BE2C (cell line): Measurements from ENCODE around the gene CEMP1.

Experiments
- DNase-seq: peaks from one replicate; pipeline ENCODE4 v3.0.0-alpha.2; 2020
- H3K27me3 ChIP-seq: fragments of 250-450 bp; sonication (Bioruptor Pico); 2 replicates; pipeline ENCODE4 v1.5.1; 2020; ENCODE audit warnings: mild to moderate bottlenecking
- H3K36me3 ChIP-seq: fragments of 250-450 bp; sonication (Bioruptor Pico); 2 replicates; pipeline ENCODE4 v1.5.1; 2020; ENCODE audit warnings: mild to moderate bottlenecking
- H3K4me1 ChIP-seq: fragments of 250-450 bp; sonication (Bioruptor Pico); 2 replicates; pipeline ENCODE4 v1.5.1; 2020
- H3K4me3 ChIP-seq: 2 replicates; pipeline ENCODE4 v1.5.1; 2011; ENCODE audit warnings: low read depth, low read length
- H3K9me3 ChIP-seq: fragments of 250-450 bp; sonication (Bioruptor Pico); 2 replicates; pipeline ENCODE4 v1.5.1; 2020
- CTCF ChIP-seq: IDR thresholded peaks from 2 replicates; pipeline ENCODE4 v1.5.1; 2012; ENCODE audit warnings: mild to moderate bottlenecking, low read depth, low read length

The CEMP1 gene

GRCh38 chr16:2529061-2529931, 1.9 kb downstream of the CEMP1 start:
- Histone ChIP-seq H3K4me3 (no peak overlapping the region), H3K9me3 (no peaks in the 10 kb centered on the region), H3K36me3 (peaks cover 26% of the 10 kb centered on the region), H3K4me1 (no peaks in the 10 kb centered on the region), H3K27me3 (no peaks in the 10 kb centered on the region)
- TF ChIP-seq CTCF, result 0 out of 2 replicates have a peak, but pooled peaks have one; percentile 14
- DNase-seq, result peak; percentile 60

DNA sequence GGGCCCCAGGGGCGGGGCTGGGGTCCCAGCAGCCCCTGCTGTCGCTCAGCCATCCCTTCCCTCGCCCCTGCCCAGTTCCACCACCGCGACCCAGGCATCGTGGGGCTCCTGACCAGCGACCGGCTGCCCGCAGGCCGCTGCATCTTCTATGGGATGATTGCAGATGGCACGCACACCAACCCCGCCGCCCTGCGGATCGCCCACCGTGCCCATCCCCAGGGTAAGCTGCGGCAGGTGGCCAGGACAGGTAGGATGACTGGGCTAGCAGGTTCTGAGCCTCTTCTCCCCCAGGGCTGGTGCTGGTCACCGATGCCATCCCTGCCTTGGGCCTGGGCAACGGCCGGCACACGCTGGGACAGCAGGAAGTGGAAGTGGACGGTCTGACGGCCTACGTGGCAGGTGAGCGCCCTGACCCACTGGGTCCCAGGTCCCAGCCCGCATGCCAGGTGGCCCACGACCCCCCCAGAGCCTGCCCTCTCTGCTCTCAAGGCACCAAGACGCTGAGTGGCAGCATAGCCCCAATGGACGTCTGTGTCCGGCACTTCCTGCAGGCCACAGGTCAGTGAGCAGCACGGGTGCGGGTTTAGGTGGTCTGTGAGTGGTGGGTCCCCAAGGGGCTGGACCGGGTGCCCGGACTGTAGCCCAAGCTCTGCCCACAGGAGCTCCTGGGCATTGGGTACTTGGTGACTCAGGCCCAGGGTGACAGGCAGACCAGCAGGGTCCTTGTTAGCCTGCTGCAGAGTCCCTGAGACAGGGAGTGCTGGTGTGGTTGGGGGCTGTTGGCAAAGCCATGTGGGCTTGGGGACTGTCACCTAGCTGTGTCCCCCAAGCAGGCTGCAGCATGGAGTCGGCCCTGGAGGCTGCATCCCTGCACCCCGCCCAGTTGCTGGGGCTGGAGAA, 2.8 kb downstream of the CEMP1 start:
- peaks cover 34% of the 10 kb centered on the region for H3K36me3 ChIP-seq
- H3K9me3 ChIP-seq, result no peaks in the 10 kb centered on the region
- H3K27me3 ChIP-seq, result no peaks in the 10 kb centered on the region
- TF ChIP-seq CTCF, result no peak
- H3K4me1 ChIP-seq, result no peaks in the 10 kb centered on the region
- H3K4me3 ChIP-seq, result no peak overlapping the region
- DNase-seq, result no peak

GRCh38 chr16:2527784-2528100, 3.5 kb downstream of the CEMP1 start:
- Histone ChIP-seq H3K4me3 (no peak overlapping the region), H3K9me3 (no peaks in the 10 kb centered on the region), H3K27me3 (no peaks in the 10 kb centered on the region), H3K4me1 (no peaks in the 10 kb centered on the region), H3K36me3 (peaks cover 39% of the 10 kb centered on the region)
- no peak for DNase-seq
- no peak for TF ChIP-seq CTCF

- H3K4me3 ChIP-seq, result no peak overlapping the region
- H3K27me3 ChIP-seq, result no peaks in the 10 kb centered on the region
- H3K9me3 ChIP-seq, result no peaks in the 10 kb centered on the region
- no peaks in the 10 kb centered on the region for H3K4me1 ChIP-seq
- DNase-seq, result no peak
- peaks cover 39% of the 10 kb centered on the region for H3K36me3 ChIP-seq
- TF ChIP-seq CTCF, result no peak
Observed at GRCh38 chr16:2527071-2527783, 4.0 kb downstream of the CEMP1 start.

DNA sequence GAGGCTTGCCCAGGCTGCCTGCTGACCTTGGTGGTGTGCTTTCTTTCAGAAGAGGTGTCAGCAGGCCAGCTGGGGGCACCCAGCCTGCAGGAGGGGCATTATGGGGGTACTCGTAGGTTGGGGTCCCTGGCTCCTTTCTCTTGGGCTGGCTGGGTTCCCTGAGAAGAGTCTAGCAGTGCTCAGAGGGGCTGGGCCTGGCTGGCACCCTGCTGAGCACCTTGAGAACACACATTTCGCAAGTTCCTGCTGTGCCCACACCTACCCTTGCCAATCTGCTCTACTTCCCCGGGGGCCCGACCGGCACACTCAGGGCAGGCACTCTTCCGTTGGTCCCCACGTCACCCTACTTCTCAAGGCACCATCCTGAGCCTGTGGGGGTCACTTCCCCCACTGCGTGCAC, 5.1 kb downstream of the CEMP1 start:
- peaks cover 39% of the 10 kb centered on the region for H3K36me3 ChIP-seq
- H3K4me3 ChIP-seq, result no peak overlapping the region
- no peaks in the 10 kb centered on the region for H3K4me1 ChIP-seq
- no peaks in the 10 kb centered on the region for H3K27me3 ChIP-seq
- no peak for TF ChIP-seq CTCF
- DNase-seq, result no peak
- no peaks in the 10 kb centered on the region for H3K9me3 ChIP-seq
